Activated CD4-positive, alpha-beta T cell treated with anti-CD3 and anti-CD28 coated beads, Interleukin-2, amount 50 U/mL, for 4 hours (primary cell): ENCODE results near the gene FAM89A.
A peak's percentile ranks its signal among the peaks of the same experiment; 100 is the strongest.
"Not testable (repeated sequence)": the region's sequence is repeated elsewhere in the genome, so short reads cannot be mapped to it uniquely, and the experiment has no call there.

ENCODE experiments used
- DNase-seq, 2 experiments: peaks; one replicate each; pipeline ENCODE4 v3.0.0-alpha.2; 2020

FAM89A gene

GRCh38 chr1:230984622-230985515 lies 55.2 kb downstream of the FAM89A start:
- DNase-seq, result not testable (repeated sequence)

- DNase-seq, result no peak
These were observed 56.2 kb downstream of the FAM89A start for GRCh38 chr1:230983811-230984210.

GRCh38 chr1:230982696-230983095 lies 57.4 kb downstream of the FAM89A start:
- no peak for DNase-seq

DNA sequence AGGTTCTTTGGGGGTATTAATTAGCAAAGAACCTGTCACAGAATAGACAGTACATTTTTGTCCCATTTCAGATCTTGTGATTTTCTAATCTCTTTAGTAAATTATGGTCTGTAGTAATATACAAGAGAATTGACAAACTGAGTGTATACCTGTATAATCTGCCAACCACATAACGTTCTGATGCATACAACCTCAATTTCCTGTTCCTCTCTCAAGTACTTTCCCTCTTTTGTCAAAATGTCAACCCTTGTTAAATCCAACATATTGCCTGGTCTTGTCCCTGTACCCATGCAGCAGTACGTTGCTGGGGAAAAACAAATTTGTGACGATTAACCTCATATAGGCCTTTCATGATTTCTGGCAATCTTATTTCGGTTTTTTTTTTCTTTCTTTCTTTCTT lies 60.1 kb downstream of the FAM89A start:
- DNase-seq, result no peak

DNA sequence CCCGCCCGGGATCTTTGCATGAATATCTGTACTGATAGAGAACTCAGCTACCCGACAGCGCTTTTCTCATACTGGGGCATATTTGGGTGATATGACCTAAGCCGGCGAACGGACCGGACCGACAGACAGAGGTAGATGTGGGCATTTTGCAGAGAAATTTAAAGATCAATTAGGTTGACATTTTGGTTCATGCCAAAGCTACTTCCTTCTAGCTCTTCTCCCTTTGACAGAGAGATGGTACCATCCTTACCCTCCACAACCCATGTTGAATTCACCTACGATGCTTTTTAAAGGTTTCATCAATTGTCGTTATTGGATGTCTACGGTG lies 60.7 kb downstream of the FAM89A start:
- no peak for DNase-seq

GRCh38 chr1:230978491-230979388 lies 61.3 kb downstream of the FAM89A start, which contains the start of the genes ARV1 and TTC13:
Gene ARV1, plus strand, starts transcription at chr1:230979094. Its CDS starts 12 bp downstream, at chr1:230979106.
Gene TTC13, minus strand, starts transcription at chr1:230978861. Its CDS starts 31 bp downstream, at chr1:230978830.
- DNase-seq, result peak; percentile 94 to 96

- DNase-seq, result peak; percentile 12 to 13
These were observed 62.1 kb downstream of the FAM89A start for GRCh38 chr1:230977761-230978490.

GRCh38 chr1:230976825-230977747 lies 63.0 kb downstream of the FAM89A start:
- peak in 1 of 2 experiments; percentile 11 for DNase-seq

GRCh38 chr1:230976360-230976759 lies 63.7 kb downstream of the FAM89A start:
- no peak for DNase-seq

DNA sequence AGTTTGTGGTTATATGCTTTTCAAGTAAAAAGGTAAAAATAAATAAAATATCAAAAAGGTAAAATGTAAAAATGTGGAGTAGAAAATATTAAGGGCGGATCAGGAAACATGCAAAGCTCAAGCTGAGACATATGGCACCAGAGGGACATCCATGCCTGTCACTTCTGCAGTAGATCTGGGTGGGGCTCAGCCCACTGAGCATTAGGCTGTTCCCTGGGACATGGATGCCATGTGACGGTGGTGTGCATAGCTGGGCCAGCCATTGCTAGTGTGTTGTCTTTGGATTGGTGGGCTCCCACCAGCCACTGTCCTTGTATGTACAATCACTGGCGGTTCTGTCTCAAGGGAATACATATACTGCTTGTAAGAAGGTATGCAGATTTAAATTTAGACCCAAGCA lies 64.4 kb downstream of the FAM89A start:
- no peak for DNase-seq

DNA sequence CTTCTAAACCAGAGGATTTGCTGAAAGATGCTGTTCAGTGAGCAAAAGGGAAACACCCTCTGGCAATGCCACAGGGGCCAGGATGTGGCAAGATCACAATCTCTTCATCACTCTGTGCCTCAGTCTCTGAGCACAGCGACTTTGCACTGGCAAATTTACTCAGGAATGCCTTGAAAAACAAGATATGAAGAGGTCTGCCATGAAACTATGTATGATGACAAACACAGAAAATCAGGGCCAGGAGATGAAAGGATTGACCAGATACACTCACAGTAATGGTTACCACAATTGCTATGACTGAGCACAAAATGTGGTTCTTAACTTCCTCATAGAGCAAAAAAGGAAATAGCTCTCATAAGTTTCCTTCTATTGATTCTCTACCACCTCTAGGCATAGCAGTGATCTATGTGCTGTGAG lies 67.2 kb downstream of the FAM89A start:
- DNase-seq, result peak; percentile 29 to 33

DNA sequence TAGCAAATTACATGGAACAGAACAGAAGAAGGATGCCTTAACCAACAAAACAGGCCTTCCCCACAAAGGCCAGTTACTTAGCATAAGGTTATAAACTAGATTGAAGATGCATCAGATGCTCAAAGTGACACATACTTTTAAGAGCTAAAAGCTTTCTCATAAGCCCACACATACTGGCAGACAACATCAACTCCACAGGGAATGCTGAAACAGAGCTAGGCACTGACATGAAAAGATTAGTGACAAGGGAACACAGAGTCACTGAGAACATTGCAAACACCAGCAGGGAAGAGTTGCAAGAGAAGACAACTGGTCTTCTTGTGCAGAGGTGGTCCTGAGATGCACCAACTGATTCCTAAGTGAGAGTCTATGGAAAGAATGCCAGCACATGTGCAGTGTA lies 68.3 kb downstream of the FAM89A start:
- no peak for DNase-seq

- no peak for DNase-seq
These were observed 69.6 kb downstream of the FAM89A start for GRCh38 chr1:230970432-230970831.
